CD4-positive, alpha-beta memory T cell (primary cell): Measurements from ENCODE around the gene CBX3. TPM values are rescaled to one million over a fixed set of nuclear protein-coding genes. Genes with fewer than 3 reads are reported as not detected.
"Not testable (repeated sequence)": the region's sequence is repeated elsewhere in the genome, so short reads cannot be mapped to it uniquely, and the experiment has no call there.

Source experiments
- CTCF ChIA-PET: fragments of 350-600 bp; sonication (Branson Sonifier 250); formaldehyde crosslinking; loops from one replicate; lab custom pipeline; 2021; ENCODE audit warnings: inconsistent platforms; ENCODE audit not compliant: partially characterized antibody; lab: Charles Lee
- POLR2A ChIA-PET: fragments of 350-600 bp; sonication (Branson Sonifier 250); formaldehyde crosslinking; loops from one replicate; lab custom pipeline; 2021; ENCODE audit not compliant: partially characterized antibody; lab: Charles Lee
- DNase-seq, 5 donors: peaks; one replicate each; pipeline versions ENCODE4 v3.0.0 to v3.0.0-alpha.2; 2020 to 2022; ENCODE audit warnings: mixed read lengths in 1 of 5
- H3K27ac ChIP-seq: one replicate; pipeline ENCODE4 v1.7.0; 2013; ENCODE audit warnings: low read depth, low read length
- H3K27me3 ChIP-seq: 2 replicates; pipeline ENCODE4 v1.7.0; 2013; ENCODE audit warnings: mild to moderate bottlenecking, low read length, moderate library complexity; ENCODE audit not compliant: insufficient read depth
- H3K36me3 ChIP-seq: 2 replicates; pipeline ENCODE4 v1.7.0; 2013; ENCODE audit warnings: mild to moderate bottlenecking, low read length, moderate library complexity; ENCODE audit not compliant: insufficient read depth
- H3K4me1 ChIP-seq: 2 replicates; pipeline ENCODE4 v1.7.0; 2013; ENCODE audit warnings: mild to moderate bottlenecking, low read length, moderate library complexity; ENCODE audit not compliant: insufficient read depth
- H3K4me3 ChIP-seq, 2 donors: one replicate each; pipeline ENCODE4 v1.7.0; 2013; ENCODE audit warnings: low read length in 2 of 2, mild to moderate bottlenecking in 1 of 2
- H3K9me3 ChIP-seq, 2 donors: one replicate each; pipeline ENCODE4 v1.7.0; 2013; ENCODE audit warnings: low read length in 2 of 2, control low read depth in 1 of 2; ENCODE audit not compliant: control insufficient read depth in 1 of 2
- H3K27ac Mint-ChIP-seq, 7 donors: one replicate each; pipeline ENCODE4 v1.8.0; 2020 to 2021; ENCODE audit warnings: mixed read lengths in 7 of 7, mild to moderate bottlenecking in 6 of 7, inconsistent platforms in 3 of 7, moderate library complexity in 3 of 7
- H3K27me3 Mint-ChIP-seq, 2 donors: one replicate each; pipeline ENCODE4 v1.8.0; 2020 to 2021; ENCODE audit warnings: mixed read lengths in 2 of 2
- H3K36me3 Mint-ChIP-seq, 2 donors: one replicate each; pipeline ENCODE4 v1.8.0; 2020 to 2021; ENCODE audit warnings: mixed read lengths in 2 of 2, inconsistent platforms in 1 of 2, mild to moderate bottlenecking in 1 of 2
- H3K4me1 Mint-ChIP-seq, 4 donors: one replicate each; pipeline ENCODE4 v1.8.0; 2020 to 2021; ENCODE audit warnings: mixed read lengths in 4 of 4, mild to moderate bottlenecking in 1 of 4
- H3K4me3 Mint-ChIP-seq, 8 donors: one replicate each; pipeline ENCODE4 v1.8.0; 2020 to 2021; ENCODE audit warnings: mixed read lengths in 8 of 8, mild to moderate bottlenecking in 7 of 8, moderate library complexity in 6 of 8, inconsistent platforms in 3 of 8
- H3K9me3 Mint-ChIP-seq, 8 donors: one replicate each; pipeline ENCODE4 v1.8.0; 2020 to 2021; ENCODE audit warnings: mixed read lengths in 8 of 8, mild to moderate bottlenecking in 5 of 8, inconsistent platforms in 3 of 8, moderate library complexity in 1 of 8
- intact Hi-C: fragments of 100-400 bp; cut with micrococcal nuclease; formaldehyde crosslinking; loops from one replicate; pipeline ENCODE4 v1.15.1; 2023
- polyA plus RNA-seq, 2 donors: library from polyadenylated mRNA; unstranded; fragments of 300-500 nt; fragmentation: Illumina TruSeq; gene quantifications; one replicate each; pipeline ENCODE4 v1.2.3, GENCODE V29; 2021
- total RNA-seq, 2 experiments: library from RNA; stranded (reverse); gene quantifications; one replicate each; pipeline ENCODE4 v1.2.3, GENCODE V29; 2021

The CBX3 gene
- total and polyA plus RNA-seq, 4 experiments from 2014 or later: 105 to 180 (median 166) TPM

DNA sequence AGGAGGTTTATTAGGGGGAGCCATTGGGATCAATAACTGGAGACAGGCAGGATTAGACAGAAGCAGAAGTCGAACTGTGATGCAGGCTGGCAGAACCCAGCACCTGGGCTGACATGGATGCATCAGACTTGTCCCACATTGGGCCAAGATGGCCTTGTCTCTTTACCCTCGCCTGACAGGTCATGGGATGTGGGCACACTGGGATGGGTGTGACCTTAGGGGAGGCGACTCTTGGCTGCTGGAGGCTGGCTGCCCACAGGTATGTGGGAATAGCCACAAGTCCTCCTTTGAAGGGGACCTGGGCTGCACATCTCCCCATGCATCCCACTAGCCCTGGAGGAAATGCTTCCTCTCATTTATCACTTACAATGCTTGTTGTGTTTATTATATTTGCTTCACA is 32.3 kb upstream of the CBX3 start:
- Histone ChIP-seq H3K9me3 (no peaks in the 10 kb centered on the region), H3K36me3 (no peaks in the 10 kb centered on the region), H3K4me3 (no peak overlapping the region), H3K27ac (no peak overlapping the region), H3K27me3 (no peaks in the 10 kb centered on the region), H3K4me1 (peaks cover 20% of the 10 kb centered on the region)
- peaks cover 15 to 35% (median 31%) of the 10 kb centered on the region in 4 donors for H3K4me1 Mint-ChIP-seq
- H3K4me3 Mint-ChIP-seq: peak overlapping the region in 1 of 8 donors; percentile 42
- ChIA-PET CTCF (no interaction called here), POLR2A (interaction anchor here (0.6 kb wide), 1 partner anchor 23 kb away, joined by 3 read pairs; no protein-coding TSS in a partner anchor)
- intact Hi-C loops: no loop called here
- peaks cover 0 to 4% (median 0%) of the 10 kb centered on the region in 8 donors for H3K9me3 Mint-ChIP-seq
- DNase-seq: no peak
- H3K27ac Mint-ChIP-seq: no peak overlapping the region
- H3K36me3 Mint-ChIP-seq: peaks cover 16 to 19% of the 10 kb centered on the region in 2 donors
- no peaks in the 10 kb centered on the region for H3K27me3 Mint-ChIP-seq

DNA sequence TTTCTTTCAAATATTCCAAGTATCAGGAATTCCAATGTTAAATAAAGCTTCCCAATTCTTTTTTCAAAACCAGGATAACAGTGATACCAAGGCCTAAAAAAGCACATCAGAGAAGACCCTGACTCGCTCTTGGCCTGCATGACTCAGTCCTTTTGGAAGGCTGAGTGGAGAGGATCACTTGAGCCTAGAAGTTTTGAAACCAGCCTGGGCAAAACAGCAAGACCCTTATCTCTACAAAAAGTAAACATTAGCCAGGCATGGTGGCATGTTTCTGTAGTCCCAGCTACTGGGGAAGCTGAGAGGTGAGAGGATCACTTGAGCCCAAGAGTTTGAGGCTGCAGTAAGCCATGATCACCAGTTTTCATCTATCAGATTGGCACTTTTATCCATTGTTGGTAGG is 30.9 kb upstream of the CBX3 start:
- POLR2A ChIA-PET: interaction anchor here (1.0 to 2.6 kb wide), 2 partner anchors 9 to 10 kb away, joined by 3 to 10 read pairs; no protein-coding TSS in a partner anchor
- Mint-ChIP-seq H3K4me3 (no peak overlapping the region), H3K27me3 (no peaks in the 10 kb centered on the region), H3K4me1 (peaks cover 16 to 36% (median 32%) of the 10 kb centered on the region in 4 donors), H3K27ac (no peak overlapping the region), H3K9me3 (no peaks in the 10 kb centered on the region), H3K36me3 (peaks cover 18 to 21% of the 10 kb centered on the region in 2 donors)
- Histone ChIP-seq H3K4me3 (no peak overlapping the region), H3K4me1 (peaks cover 20% of the 10 kb centered on the region), H3K36me3 (no peaks in the 10 kb centered on the region), H3K9me3 (no peaks in the 10 kb centered on the region), H3K27ac (no peak overlapping the region), H3K27me3 (no peaks in the 10 kb centered on the region)
- intact Hi-C loops: no loop called here
- CTCF ChIA-PET: interaction anchor here (1.2 to 1.9 kb wide), 2 partner anchors 15 to 28 kb away, joined by 3 to 6 read pairs; no protein-coding TSS in a partner anchor
- DNase-seq: no peak

DNA sequence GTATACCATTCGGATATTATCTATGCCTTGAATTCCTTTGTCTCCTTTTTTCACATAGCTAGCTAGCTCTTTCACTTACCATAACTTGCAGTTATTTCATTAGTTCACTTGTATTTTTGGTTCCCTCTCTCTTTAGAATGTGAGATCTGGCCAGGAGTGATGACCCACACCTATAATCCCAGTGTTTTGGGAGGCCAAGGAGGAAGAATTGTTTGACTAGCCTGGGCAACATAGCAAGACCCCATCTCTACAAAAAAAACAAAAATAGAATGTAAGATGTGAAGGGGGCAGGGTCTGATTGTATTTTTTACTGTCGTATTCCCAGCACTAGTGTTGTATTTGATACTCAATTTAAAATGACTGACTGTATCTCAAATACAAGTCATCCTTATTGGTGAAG is 29.9 kb upstream of the CBX3 start:
- no peaks in the 10 kb centered on the region for H3K27me3 ChIP-seq
- H3K9me3 ChIP-seq: no peaks in the 10 kb centered on the region
- H3K4me3 ChIP-seq: no peak overlapping the region
- Mint-ChIP-seq H3K4me3 (no peak overlapping the region), H3K27me3 (no peaks in the 10 kb centered on the region), H3K27ac (peak overlapping the region in 1 of 7 donors; percentile 77), H3K9me3 (no peaks in the 10 kb centered on the region), H3K4me1 (peaks cover 14 to 27% (median 26%) of the 10 kb centered on the region in 4 donors), H3K36me3 (peaks cover 18 to 21% of the 10 kb centered on the region in 2 donors)
- ChIA-PET CTCF (interaction anchor here (0.9 to 1.9 kb wide), 4 partner anchors 9 to 27 kb away, joined by 3 to 6 read pairs (median 4); no protein-coding TSS in a partner anchor), POLR2A (interaction anchor here (0.9 to 2.6 kb wide), 4 partner anchors 9 to 28 kb away, joined by 3 to 10 read pairs (median 4); no protein-coding TSS in a partner anchor)
- DNase-seq: no peak
- no peak overlapping the region for H3K27ac ChIP-seq
- no peaks in the 10 kb centered on the region for H3K36me3 ChIP-seq
- H3K4me1 ChIP-seq: peaks cover 11% of the 10 kb centered on the region
- intact Hi-C loops: no loop called here

DNA sequence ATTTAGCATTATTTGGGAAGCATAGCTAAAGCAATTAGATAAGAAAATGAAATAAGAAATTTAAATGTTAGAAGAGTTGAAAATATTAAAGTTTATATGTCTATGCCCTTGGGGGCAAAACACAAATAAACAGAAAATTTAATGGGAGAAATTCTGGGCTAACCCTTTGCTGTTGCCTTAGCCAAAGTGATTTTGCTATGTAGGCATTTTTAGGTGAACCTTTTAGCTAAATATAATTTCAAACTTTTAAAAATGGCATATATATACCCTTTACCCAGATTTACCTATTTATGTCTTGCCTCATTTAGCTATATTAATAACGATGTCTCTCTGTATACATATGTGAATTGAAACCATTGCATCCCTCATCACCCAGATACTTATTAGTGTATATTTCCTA is 29.5 kb upstream of the CBX3 start:
- Mint-ChIP-seq H3K27ac (no peak overlapping the region), H3K27me3 (no peaks in the 10 kb centered on the region), H3K36me3 (peaks cover 18 to 21% of the 10 kb centered on the region in 2 donors), H3K4me1 (peaks cover 9 to 22% (median 21%) of the 10 kb centered on the region in 4 donors), H3K4me3 (no peak overlapping the region), H3K9me3 (no peaks in the 10 kb centered on the region)
- intact Hi-C loops: no loop called here
- no peak for DNase-seq
- Histone ChIP-seq H3K4me3 (no peak overlapping the region), H3K4me1 (peaks cover 7% of the 10 kb centered on the region), H3K9me3 (no peaks in the 10 kb centered on the region), H3K36me3 (no peaks in the 10 kb centered on the region), H3K27ac (no peak overlapping the region), H3K27me3 (no peaks in the 10 kb centered on the region)
- ChIA-PET CTCF (interaction anchor here (0.9 to 1.9 kb wide), 4 partner anchors 9 to 27 kb away, joined by 3 to 6 read pairs (median 4); no protein-coding TSS in a partner anchor), POLR2A (interaction anchor here (0.9 to 2.6 kb wide), 4 partner anchors 8 to 28 kb away, joined by 3 to 10 read pairs (median 4); no protein-coding TSS in a partner anchor)

DNA sequence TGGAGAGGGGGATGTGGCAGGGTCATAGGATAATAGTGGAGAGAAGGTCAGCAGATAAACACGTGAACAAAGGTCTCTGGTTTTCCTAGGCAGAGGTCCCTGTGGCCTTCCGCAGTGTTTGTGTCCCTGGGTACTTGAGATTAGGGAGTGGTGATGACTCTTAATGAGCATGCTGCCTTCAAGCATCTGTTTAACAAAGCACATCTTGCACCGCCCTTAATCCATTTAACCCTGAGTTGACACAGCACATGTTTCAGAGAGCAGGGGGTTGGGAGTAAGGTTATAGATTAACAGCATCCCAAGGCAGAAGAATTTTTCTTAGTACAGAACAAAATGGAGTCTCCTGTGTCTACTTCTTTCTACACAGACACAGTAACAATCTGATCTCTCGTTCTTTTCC is 25.6 kb upstream of the CBX3 start:
- DNase-seq, H3K9me3 Mint-ChIP-seq, H3K27ac ChIP-seq, H3K4me3 Mint-ChIP-seq, H3K36me3 ChIP-seq, H3K27me3 Mint-ChIP-seq, H3K9me3 ChIP-seq, intact Hi-C loops, CTCF ChIA-PET, H3K4me3 ChIP-seq, H3K27me3 ChIP-seq: not testable (repeated sequence)
- POLR2A ChIA-PET: interaction anchor here (0.8 to 2.3 kb wide), 2 partner anchors 13 to 21 kb away, joined by 5 to 9 read pairs; no protein-coding TSS in a partner anchor
- H3K27ac Mint-ChIP-seq: peak overlapping the region in 1 of 7 donors; percentile 78
- peaks cover 15 to 42% (median 24%) of the 10 kb centered on the region in 4 donors for H3K4me1 Mint-ChIP-seq
- H3K4me1 ChIP-seq: peaks cover 13% of the 10 kb centered on the region
- peaks cover 12 to 14% of the 10 kb centered on the region in 2 donors for H3K36me3 Mint-ChIP-seq

DNA sequence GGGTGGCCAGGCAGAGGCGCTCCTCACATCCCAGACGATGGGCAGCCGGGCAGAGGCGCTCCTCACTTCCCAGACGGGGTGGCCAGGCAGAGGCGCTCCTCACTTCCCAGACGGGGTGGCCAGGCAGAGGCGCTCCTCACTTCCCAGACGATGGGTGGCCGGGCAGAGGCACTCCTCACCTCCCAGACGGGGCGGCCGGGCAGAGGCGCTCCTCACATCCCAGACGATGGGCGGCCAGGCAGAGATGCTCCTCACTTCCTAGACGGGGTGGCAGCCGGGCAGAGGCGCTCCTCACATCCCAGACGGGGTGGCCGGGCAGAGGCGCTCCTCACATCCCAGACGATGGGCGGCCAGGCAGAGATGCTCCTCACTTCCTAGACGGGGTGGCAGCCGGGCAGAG is 24.8 kb upstream of the CBX3 start:
- H3K4me3 Mint-ChIP-seq, H3K9me3 Mint-ChIP-seq, H3K36me3 ChIP-seq, H3K27me3 ChIP-seq, H3K27ac ChIP-seq, CTCF ChIA-PET, H3K27ac Mint-ChIP-seq, H3K27me3 Mint-ChIP-seq, DNase-seq, intact Hi-C loops, H3K9me3 ChIP-seq, H3K4me3 ChIP-seq: not testable (repeated sequence)
- peaks cover 17 to 48% (median 28%) of the 10 kb centered on the region in 4 donors for H3K4me1 Mint-ChIP-seq
- POLR2A ChIA-PET: interaction anchor here (13.7 kb wide), 1 partner anchor 20 kb away, joined by 369 read pairs; the partner anchor contains the start of genes CBX3 and HNRNPA2B1
- peaks cover 13% of the 10 kb centered on the region for H3K4me1 ChIP-seq
- peaks cover 8 to 11% of the 10 kb centered on the region in 2 donors for H3K36me3 Mint-ChIP-seq

DNA sequence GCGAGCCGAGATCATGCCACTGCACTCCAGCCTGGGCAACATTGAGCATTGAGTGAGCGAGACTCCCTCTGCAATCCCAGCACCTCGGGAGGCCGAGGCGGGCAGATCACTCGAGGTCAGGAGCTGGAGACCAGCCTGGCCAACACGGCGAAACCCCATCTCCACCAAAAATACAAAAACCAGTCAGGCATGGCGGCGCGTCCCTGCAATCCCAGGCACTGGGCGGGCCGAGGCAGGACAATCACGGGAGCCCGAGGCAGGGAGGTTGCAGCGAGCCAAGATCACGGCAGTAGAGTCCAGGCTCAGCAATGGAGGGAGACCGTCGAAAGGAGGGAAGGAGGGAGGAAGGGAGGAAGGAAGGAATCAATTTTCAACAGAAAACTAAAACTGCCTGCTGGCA is 24.3 kb upstream of the CBX3 start:
- intact Hi-C loops: not testable (repeated sequence)

More for the DNA sequence above, 24.3 kb upstream of the CBX3 start:
- peaks cover 20 to 53% (median 31%) of the 10 kb centered on the region in 4 donors for H3K4me1 Mint-ChIP-seq
- peak overlapping the region in 3 of 7 donors; percentile 41 to 75 (median 55) for H3K27ac Mint-ChIP-seq
- POLR2A ChIA-PET: interaction anchor here (13.7 kb wide), 1 partner anchor 20 kb away, joined by 369 read pairs; the partner anchor contains the start of genes CBX3 and HNRNPA2B1
- H3K9me3 ChIP-seq, H3K4me3 Mint-ChIP-seq, H3K27ac ChIP-seq, CTCF ChIA-PET, H3K36me3 Mint-ChIP-seq, H3K36me3 ChIP-seq, H3K27me3 ChIP-seq, H3K4me3 ChIP-seq, H3K27me3 Mint-ChIP-seq, DNase-seq, H3K9me3 Mint-ChIP-seq: not testable (repeated sequence)
- peaks cover 17% of the 10 kb centered on the region for H3K4me1 ChIP-seq
